Esophagus (tissue), 2 donors: Measurements from ENCODE around the gene CDH8. TPM values are rescaled to one million over a fixed set of nuclear protein-coding genes. Genes with fewer than 3 reads are reported as not detected.

ENCODE experiments used
- H3K27ac ChIP-seq, 2 donors: one replicate each; pipeline ENCODE4 v1.5.1; 2013; ENCODE audit warnings: low read depth in 2 of 2, mild to moderate bottlenecking in 2 of 2, inconsistent platforms in 1 of 2, low read length in 1 of 2, moderate library complexity in 1 of 2
- H3K27me3 ChIP-seq, 2 donors: one replicate each; pipeline ENCODE4 v1.6.1; 2013; ENCODE audit warnings: low read length in 2 of 2, control low read depth in 1 of 2, mild to moderate bottlenecking in 1 of 2; ENCODE audit not compliant: insufficient read depth in 2 of 2, control insufficient read depth in 1 of 2
- H3K36me3 ChIP-seq, 2 donors: one replicate each; pipeline ENCODE4 v1.6.1; 2013; ENCODE audit warnings: low read length in 1 of 2; ENCODE audit not compliant: control insufficient read depth in 2 of 2, insufficient read depth in 2 of 2
- H3K4me1 ChIP-seq, 2 donors: one replicate each; pipeline ENCODE4 v1.6.1; 2013; ENCODE audit warnings: low read length in 1 of 2; ENCODE audit not compliant: control insufficient read depth in 2 of 2, insufficient read depth in 2 of 2
- H3K4me3 ChIP-seq, 2 donors: one replicate each; pipeline ENCODE4 v1.5.1; 2013; ENCODE audit warnings: low read length in 2 of 2, mild to moderate bottlenecking in 2 of 2, low read depth in 1 of 2, moderate library complexity in 1 of 2
- H3K9me3 ChIP-seq, 2 donors: one replicate each; pipeline ENCODE4 v1.6.1; 2013; ENCODE audit warnings: mild to moderate bottlenecking in 2 of 2, low read depth in 1 of 2, low read length in 1 of 2, moderate library complexity in 1 of 2; ENCODE audit not compliant: control insufficient read depth in 2 of 2, insufficient read depth in 1 of 2
- WGBS, 2 donors: extraction: QIAGEN DNeasy Blood & Tissue Kit; methylation state at CpG; one replicate each; pipeline ENCODE4 v1.1.7; 2013; 5-methylcytosine and 5-hydroxymethylcytosine counted together
- polyA plus RNA-seq, 2 donors: library from polyadenylated mRNA; stranded (reverse); fragments of 200-250 nt; gene quantifications; one replicate each; pipeline ENCODE4 v1.2.3, GENCODE V29; 2013
- donor health status: healthy with polysubstance abuse.
- donor health status: Bipolar disorder and iron deficiency.

CDH8 gene
- polyA plus RNA-seq, 2 donors: 0.14 to 0.15 TPM

- H3K27me3 ChIP-seq: no peaks in the 10 kb centered on the region
- H3K36me3 ChIP-seq: no peaks in the 10 kb centered on the region
- H3K9me3 ChIP-seq: no peaks in the 10 kb centered on the region
- H3K27ac ChIP-seq: no peak overlapping the region
- no peaks in the 10 kb centered on the region for H3K4me1 ChIP-seq
- H3K4me3 ChIP-seq: no peak overlapping the region
Observed at GRCh38 chr16:62059527-62059926, 23.3 kb upstream of the CDH8 start.

- H3K36me3 ChIP-seq: no peaks in the 10 kb centered on the region
- H3K4me3 ChIP-seq: no peak overlapping the region
- 74 to 80% methylated on average over 8 of the region's 8 CpGs for WGBS, 2 donors
- H3K27ac ChIP-seq: no peak overlapping the region
- no peaks in the 10 kb centered on the region for H3K9me3 ChIP-seq
- H3K27me3 ChIP-seq: no peaks in the 10 kb centered on the region
- no peaks in the 10 kb centered on the region for H3K4me1 ChIP-seq
Observed at GRCh38 chr16:62058412-62058811, 22.2 kb upstream of the CDH8 start.

GRCh38 chr16:62051942-62052341, 15.7 kb upstream of the CDH8 start:
- Histone ChIP-seq H3K4me1 (no peaks in the 10 kb centered on the region), H3K9me3 (no peaks in the 10 kb centered on the region), H3K27ac (no peak overlapping the region), H3K36me3 (no peaks in the 10 kb centered on the region), H3K4me3 (no peak overlapping the region), H3K27me3 (no peaks in the 10 kb centered on the region)
- 80 to 83% methylated on average over 4 of the region's 4 CpGs for WGBS, 2 donors

- Histone ChIP-seq H3K27me3 (no peaks in the 10 kb centered on the region), H3K27ac (no peak overlapping the region), H3K9me3 (no peaks in the 10 kb centered on the region), H3K4me1 (no peaks in the 10 kb centered on the region), H3K4me3 (no peak overlapping the region), H3K36me3 (no peaks in the 10 kb centered on the region)
- 25 to 30% methylated on average over 3 of the region's 3 CpGs for WGBS, 2 donors
Observed at GRCh38 chr16:62050793-62051192, 14.6 kb upstream of the CDH8 start.

GRCh38 chr16:62046801-62047200, 10.6 kb upstream of the CDH8 start:
- Histone ChIP-seq H3K27me3 (peaks cover 0 to 2% of the 10 kb centered on the region in 2 donors), H3K9me3 (no peaks in the 10 kb centered on the region), H3K27ac (no peak overlapping the region), H3K4me3 (no peak overlapping the region), H3K36me3 (no peaks in the 10 kb centered on the region), H3K4me1 (no peaks in the 10 kb centered on the region)
- WGBS, 2 donors: 87 to 90% methylated on average over 1 of the region's 1 CpG

- Histone ChIP-seq H3K27ac (no peak overlapping the region), H3K9me3 (peaks cover 0 to 4% of the 10 kb centered on the region in 2 donors), H3K27me3 (peaks cover 2 to 3% of the 10 kb centered on the region in 2 donors), H3K4me1 (no peaks in the 10 kb centered on the region), H3K36me3 (no peaks in the 10 kb centered on the region), H3K4me3 (no peak overlapping the region)
- WGBS, 2 donors: 5 to 9% methylated on average over 4 of the region's 4 CpGs
Observed at GRCh38 chr16:62041401-62041800, 5.2 kb upstream of the CDH8 start.

GRCh38 chr16:62038646-62039045, 2.4 kb upstream of the CDH8 start:
- Histone ChIP-seq H3K27me3 (peaks cover 2 to 7% of the 10 kb centered on the region in 2 donors), H3K4me1 (peaks cover 0 to 3% of the 10 kb centered on the region in 2 donors), H3K36me3 (no peaks in the 10 kb centered on the region), H3K27ac (no peak overlapping the region), H3K4me3 (no peak overlapping the region), H3K9me3 (peaks cover 0 to 4% of the 10 kb centered on the region in 2 donors)
- WGBS, 2 donors: 37 to 47% methylated on average over 3 of the region's 3 CpGs

GRCh38 chr16:62038225-62038624, 2.0 kb upstream of the CDH8 start:
- peaks cover 0 to 4% of the 10 kb centered on the region in 2 donors for H3K9me3 ChIP-seq
- H3K36me3 ChIP-seq: no peaks in the 10 kb centered on the region
- 26 to 39% methylated on average over 1 of the region's 1 CpG for WGBS, 2 donors
- no peak overlapping the region for H3K4me3 ChIP-seq
- H3K27ac ChIP-seq: no peak overlapping the region
- H3K4me1 ChIP-seq: peaks cover 0 to 3% of the 10 kb centered on the region in 2 donors
- H3K27me3 ChIP-seq: peaks cover under 1 to 7% of the 10 kb centered on the region in 2 donors

- H3K4me3 ChIP-seq: no peak overlapping the region
- peaks cover 0 to 4% of the 10 kb centered on the region in 2 donors for H3K9me3 ChIP-seq
- no peak overlapping the region for H3K27ac ChIP-seq
- H3K4me1 ChIP-seq: peaks cover 0 to 3% of the 10 kb centered on the region in 2 donors
- WGBS, 2 donors: 13% methylated on average over 15 of the region's 15 CpGs
- no peaks in the 10 kb centered on the region for H3K36me3 ChIP-seq
- peaks cover 0 to 7% of the 10 kb centered on the region in 2 donors for H3K27me3 ChIP-seq
Observed at GRCh38 chr16:62036802-62037135, 531 bp upstream of the CDH8 start.

- 6 to 7% methylated on average over 64 to 65 of the region's 65 CpGs for WGBS, 2 donors
- no peaks in the 10 kb centered on the region for H3K36me3 ChIP-seq
- H3K27me3 ChIP-seq: peaks cover 0 to 7% of the 10 kb centered on the region in 2 donors
- no peak overlapping the region for H3K27ac ChIP-seq
- H3K4me3 ChIP-seq: no peak overlapping the region
- H3K4me1 ChIP-seq: peaks cover 0 to 3% of the 10 kb centered on the region in 2 donors
- peaks cover 0 to 4% of the 10 kb centered on the region in 2 donors for H3K9me3 ChIP-seq
Observed at GRCh38 chr16:62035115-62036092, 834 bp downstream of the CDH8 start.
